OCI-LY1 (cell line): Measurements from ENCODE around the gene GPR107.

ENCODE experiments used
- EZH2 ChIP-seq: fragments of 200-600 bp; sonication (generic), shearing (Covaris generic); IDR thresholded peaks from 2 replicates; pipeline ENCODE4 v1.8.0; 2017; ENCODE audit warnings: borderline replicate concordance, mixed run types, mild to moderate bottlenecking, antibody characterized with exemption, low read length, moderate library complexity, mixed read lengths
- TF ChIP-seq, protein P1 (sequence below): fragments of 200-600 bp; sonication (generic), shearing (Covaris generic); IDR thresholded peaks from 2 replicates; pipeline ENCODE4 v1.5.1; 2017; ENCODE audit warnings: mild to moderate bottlenecking, antibody characterized with exemption, low read length, moderate library complexity, mixed read lengths

DNA sequence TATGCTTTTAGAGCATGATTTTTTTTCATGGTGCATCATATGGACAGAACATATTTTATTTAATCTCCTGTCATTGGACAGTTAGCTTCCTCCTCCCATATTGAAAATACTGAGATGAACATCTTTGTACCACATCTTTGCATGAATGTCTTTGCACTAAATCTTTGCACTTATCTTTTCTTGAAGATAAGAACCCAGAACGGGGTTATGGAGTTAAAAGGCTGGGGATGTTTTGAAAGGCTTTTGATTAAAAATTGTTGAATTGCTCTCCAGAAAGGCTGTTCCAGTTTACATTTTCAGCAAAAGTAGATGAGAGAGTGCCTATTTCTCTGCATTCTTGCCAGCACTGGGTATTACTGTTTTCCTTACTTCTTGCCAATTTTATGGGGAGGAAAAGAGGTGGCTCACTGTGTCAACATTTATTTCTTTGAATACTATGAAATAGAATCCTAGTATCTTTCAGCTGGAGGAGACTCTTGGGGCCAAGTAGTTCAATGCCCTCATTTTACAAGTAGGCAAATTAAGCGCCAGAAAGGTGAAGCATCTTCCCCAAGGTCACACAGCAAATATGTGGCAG lies 125.7 kb downstream of the GPR107 start:
- TF ChIP-seq, protein P1, sequence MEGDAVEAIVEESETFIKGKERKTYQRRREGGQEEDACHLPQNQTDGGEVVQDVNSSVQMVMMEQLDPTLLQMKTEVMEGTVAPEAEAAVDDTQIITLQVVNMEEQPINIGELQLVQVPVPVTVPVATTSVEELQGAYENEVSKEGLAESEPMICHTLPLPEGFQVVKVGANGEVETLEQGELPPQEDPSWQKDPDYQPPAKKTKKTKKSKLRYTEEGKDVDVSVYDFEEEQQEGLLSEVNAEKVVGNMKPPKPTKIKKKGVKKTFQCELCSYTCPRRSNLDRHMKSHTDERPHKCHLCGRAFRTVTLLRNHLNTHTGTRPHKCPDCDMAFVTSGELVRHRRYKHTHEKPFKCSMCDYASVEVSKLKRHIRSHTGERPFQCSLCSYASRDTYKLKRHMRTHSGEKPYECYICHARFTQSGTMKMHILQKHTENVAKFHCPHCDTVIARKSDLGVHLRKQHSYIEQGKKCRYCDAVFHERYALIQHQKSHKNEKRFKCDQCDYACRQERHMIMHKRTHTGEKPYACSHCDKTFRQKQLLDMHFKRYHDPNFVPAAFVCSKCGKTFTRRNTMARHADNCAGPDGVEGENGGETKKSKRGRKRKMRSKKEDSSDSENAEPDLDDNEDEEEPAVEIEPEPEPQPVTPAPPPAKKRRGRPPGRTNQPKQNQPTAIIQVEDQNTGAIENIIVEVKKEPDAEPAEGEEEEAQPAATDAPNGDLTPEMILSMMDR = no peak
- TF ChIP-seq EZH2 = no peak
